NB4 (cell line): Measurements from ENCODE around the gene KIF11.

Experiments used
- DNase-seq: peaks from one replicate; pipeline ENCODE4 v3.0.0; 2010; ENCODE audit warnings: low read depth
- H3K4me3 ChIP-seq: one replicate; pipeline ENCODE4 v1.5.1; 2011; ENCODE audit warnings: mild to moderate bottlenecking, low read depth, low read length, moderate library complexity
- CTCF ChIP-seq: IDR thresholded peaks from one replicate; pipeline ENCODE4 v1.5.1; 2012; ENCODE audit warnings: low read depth, low read length
- MAX ChIP-seq: IDR thresholded peaks from 2 replicates; pipeline ENCODE4 v1.6.1; 2011; ENCODE audit warnings: low read depth, low read length
- MYC ChIP-seq: IDR thresholded peaks from 2 replicates; pipeline ENCODE4 v1.6.1; 2011; ENCODE audit warnings: low read depth, low read length
- POLR2A ChIP-seq: IDR thresholded peaks from 2 replicates; pipeline ENCODE4 v1.6.1; 2011; ENCODE audit warnings: mild to moderate bottlenecking; ENCODE audit not compliant: insufficient read length; ENCODE audit errors: extremely low read depth

KIF11 gene

GRCh38 chr10:92590623-92591549 is 2.0 kb upstream of the KIF11 start:
- DNase-seq = peak; percentile 91
- TF ChIP-seq MAX (peak; percentile 55; the same call in 1 of the 2 replicates), CTCF (peak; percentile 50), POLR2A (peak; percentile 26), MYC (peak; percentile 78)
- H3K4me3 ChIP-seq = peak overlapping the region; percentile 97

GRCh38 chr10:92591550-92592022 is 1.3 kb upstream of the KIF11 start:
- DNase-seq = peak; percentile 98
- TF ChIP-seq MYC (peak; percentile 80), POLR2A (peak; percentile 85), CTCF (no peak), MAX (peak; percentile 56)
- H3K4me3 ChIP-seq = peak overlapping the region; percentile 97

- peak overlapping the region; percentile 97 for H3K4me3 ChIP-seq
- DNase-seq = peak; percentile 45
- no peak for TF ChIP-seq MAX
- TF ChIP-seq CTCF = no peak
- no peak for TF ChIP-seq MYC
- no peak for TF ChIP-seq POLR2A
Observed at GRCh38 chr10:92593619-92594588, 974 bp downstream of the KIF11 start.

- TF ChIP-seq POLR2A = no peak
- TF ChIP-seq MYC = no peak
- TF ChIP-seq CTCF = no peak
- no peak for TF ChIP-seq MAX
- no peak for DNase-seq
- H3K4me3 ChIP-seq = peak overlapping the region; percentile 97
Observed at GRCh38 chr10:92595505-92595904, 2.6 kb downstream of the KIF11 start.

- DNase-seq = peak; percentile 45
- H3K4me3 ChIP-seq = peak overlapping the region; percentile 3
- TF ChIP-seq CTCF (no peak), POLR2A (no peak), MAX (no peak)
Observed at GRCh38 chr10:92598321-92598720, 5.4 kb downstream of the KIF11 start.
